ENCODE data around the gene CDA.

CDA gene

DNA sequence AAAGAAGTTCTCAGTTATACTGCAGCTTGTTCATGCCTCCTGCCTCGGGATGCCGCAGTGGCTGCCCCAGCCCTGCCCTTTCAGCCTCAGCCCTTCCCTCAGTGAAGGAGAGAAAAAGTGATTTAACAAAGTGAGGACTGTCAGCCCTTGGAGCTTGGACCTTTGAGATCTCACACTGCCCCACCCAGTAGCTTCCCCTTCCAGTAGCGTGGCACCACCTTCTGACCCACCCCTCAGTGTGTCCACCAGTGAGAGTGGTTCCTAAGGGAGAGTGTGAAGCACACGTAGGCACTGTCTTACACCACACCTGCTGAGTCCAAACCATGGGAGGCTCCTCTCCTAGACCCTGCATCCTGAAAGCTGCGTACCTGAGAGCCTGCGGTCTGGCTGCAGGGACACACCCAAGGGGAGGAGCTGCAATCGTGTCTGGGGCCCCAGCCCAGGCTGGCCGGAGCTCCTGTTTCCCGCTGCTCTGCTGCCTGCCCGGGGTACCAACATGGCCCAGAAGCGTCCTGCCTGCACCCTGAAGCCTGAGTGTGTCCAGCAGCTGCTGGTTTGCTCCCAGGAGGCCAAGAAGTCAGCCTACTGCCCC is at the start of gene CDA:
Gene CDA (plus strand): TSS at position 464 of the 592 bp plus-strand sequence. CDS start 33 bp downstream, at position 497.
- no peak for FAIRE-seq

DNA sequence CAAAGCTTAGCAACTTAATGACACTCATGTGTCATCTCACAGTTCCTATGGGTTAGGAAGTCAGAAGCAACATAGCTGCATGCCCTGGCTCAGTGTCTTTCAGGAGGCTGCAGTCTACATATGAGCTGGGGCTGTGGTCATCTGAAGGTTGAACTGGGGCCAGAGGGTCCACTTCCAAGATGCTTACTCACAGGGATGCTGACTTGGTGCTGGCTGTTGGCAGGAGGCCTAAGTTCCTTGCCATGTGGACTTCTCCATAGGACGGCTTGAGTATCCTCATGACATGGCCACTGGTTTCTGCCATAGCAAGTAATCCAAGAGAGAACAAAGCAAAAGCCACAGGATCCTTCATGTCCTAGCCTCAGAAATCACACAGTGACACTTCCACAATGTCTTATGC is 48.6 kb upstream of the CDA start:
- FAIRE-seq, result no peak

DNA sequence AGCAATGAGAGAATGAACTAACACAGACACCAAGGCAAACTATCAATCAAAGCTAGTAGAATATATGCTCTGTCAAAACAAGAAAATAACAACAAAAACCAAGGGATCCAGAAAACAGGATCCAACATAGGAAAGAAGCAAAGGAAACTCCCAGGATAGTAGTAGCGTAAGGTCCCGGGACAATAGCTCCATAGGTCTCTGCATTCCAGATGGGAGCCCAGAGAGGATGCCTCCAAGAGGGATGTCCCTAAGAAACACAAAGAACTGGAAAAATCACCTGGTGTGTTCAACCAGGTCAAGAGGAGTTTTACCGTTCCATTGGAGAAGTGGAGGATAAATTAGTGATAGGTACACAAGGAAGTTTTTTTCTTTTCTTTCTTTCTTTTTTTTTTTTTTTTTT is 42.3 kb upstream of the CDA start:
- no peak for FAIRE-seq

DNA sequence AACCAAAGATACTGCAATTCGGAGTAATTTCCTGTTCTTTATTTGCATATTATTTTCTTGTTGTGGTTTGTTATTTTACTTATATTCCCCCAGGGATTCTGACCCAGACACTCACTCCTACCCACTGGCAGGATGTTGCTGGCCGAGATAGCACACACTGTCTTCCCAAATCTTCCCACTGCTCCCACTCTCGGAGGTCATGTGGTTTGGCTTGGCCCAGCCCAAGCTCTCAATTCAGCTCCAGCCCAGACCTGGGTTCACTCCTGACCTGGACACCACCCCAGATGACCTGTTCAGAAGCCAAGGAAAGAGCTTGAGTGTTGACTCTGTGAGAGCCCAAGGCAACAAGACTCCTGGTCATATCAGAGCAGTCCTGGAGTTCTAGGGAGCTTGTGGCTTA is 37.7 kb upstream of the CDA start:
- no peak for FAIRE-seq

DNA sequence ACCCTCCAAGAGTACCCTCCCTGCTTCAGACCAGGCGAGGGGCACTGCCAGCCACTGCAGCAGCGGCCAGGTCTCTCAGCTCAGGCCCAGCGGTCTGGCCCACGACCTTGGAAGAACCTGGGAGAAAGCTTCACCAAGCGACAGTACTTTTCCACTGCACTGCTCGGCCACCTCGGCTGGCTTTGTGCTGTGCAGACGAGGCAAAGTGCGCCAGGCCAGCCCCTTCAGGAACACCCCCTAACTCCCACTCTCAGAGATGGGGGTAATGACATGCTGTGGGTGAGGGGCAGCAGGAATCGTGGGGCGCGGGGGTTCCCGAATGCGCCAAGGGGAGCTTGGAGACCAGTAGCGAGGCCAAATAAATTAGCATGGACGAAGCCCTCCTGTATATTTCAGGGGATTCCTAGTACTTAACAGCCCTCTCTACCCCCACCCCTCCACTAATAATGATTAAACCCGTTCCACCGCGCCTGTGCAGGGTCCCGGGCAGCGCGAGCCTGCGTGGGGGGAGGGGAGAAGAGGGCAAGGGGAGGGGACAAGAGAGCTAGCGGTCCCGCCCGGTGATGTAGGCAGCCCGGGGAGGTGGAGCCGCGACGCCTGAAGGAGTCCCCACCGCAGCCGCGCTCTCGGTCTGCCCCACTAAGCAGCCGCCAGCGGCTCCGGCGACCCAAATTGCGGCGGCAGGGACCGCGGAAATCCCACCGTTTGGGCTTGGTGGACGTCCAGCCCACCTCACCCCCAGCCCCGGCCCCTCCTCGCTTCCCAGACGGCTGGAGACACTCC is 36.8 kb upstream of the CDA start, which contains the start of gene FAM43B:
Gene FAM43B (plus strand): TSS at position 629 of the 783 bp plus-strand sequence. CDS start 401 bp downstream, outside the sequence.
- peak; percentile 65 for FAIRE-seq

DNA sequence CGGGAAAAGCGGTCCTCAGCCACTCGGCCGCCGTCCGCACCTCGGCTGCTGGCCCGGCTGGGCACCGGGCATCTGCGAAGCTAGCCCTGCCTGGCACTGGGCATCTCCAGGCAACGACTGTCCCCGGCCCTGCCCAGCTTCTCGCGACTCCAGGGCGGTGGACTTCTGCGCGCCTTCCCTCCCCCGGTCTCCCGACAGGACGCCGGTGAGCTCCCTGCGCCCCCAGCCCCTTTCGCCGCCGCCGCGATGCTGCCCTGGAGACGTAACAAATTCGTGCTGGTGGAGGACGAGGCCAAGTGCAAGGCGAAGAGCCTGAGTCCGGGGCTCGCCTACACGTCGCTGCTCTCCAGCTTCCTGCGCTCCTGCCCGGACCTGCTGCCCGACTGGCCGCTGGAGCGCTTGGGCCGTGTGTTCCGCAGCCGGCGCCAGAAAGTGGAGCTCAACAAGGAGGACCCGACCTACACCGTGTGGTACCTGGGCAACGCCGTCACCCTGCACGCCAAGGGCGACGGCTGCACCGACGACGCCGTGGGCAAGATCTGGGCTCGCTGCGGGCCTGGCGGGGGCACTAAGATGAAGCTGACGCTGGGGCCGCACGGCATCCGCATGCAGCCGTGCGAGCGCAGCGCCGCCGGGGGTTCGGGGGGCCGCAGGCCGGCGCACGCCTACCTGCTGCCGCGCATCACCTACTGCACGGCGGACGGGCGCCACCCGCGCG is 36.0 kb upstream of the CDA start:
- no peak for FAIRE-seq

DNA sequence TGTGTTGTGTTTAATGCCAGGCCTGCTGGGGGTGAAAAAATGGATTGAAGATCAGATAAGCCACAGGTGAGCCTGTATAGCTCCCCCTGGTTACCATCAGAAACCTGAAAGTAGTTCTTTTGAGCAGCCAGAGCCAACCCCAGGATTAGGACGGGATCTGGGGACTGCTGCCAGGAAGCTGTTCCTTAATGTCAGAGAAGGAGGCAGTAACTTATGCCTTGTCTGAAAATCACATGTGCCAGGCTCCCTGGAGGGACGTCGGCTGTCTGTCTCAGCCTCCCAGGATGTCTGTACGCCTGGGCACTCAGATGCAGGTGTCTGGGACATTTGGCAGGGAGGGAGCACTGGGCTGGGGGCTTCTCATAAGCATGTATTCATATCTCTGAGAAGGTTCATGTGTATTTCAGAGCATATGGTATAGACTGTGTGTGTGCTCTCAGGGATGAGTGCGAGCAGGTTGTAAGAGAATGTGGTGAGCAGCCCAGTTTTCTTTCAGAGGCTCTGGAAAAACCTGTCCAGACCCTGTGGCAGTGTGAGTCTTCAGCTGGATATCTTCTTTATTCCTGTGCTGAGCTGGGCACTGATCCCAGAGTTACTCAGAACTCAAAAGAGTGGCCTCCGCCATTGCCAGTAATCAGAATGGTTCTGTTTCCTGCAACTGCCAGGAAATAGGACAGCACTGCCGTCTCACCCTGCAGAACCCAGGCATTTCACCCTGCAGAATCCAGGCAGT is 33.7 kb upstream of the CDA start:
- FAIRE-seq, result no peak

DNA sequence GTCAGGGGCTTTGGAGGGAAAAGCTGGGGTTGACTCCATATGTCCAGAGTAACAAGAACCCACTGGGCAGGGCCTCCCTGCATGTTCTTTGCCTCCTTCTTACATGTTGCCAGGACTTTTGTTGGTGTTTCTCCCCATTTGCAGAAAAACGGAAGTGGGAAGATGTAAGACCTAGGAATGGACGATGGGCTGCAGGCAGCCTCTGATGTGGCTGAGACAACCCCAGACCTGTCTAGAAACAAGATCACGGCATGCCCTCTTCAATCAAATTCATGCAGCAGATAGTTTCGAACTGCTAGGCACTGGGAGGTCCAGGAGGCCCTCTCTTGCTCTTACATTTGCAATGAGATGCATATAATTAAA is 33.2 kb upstream of the CDA start:
- FAIRE-seq, result no peak

DNA sequence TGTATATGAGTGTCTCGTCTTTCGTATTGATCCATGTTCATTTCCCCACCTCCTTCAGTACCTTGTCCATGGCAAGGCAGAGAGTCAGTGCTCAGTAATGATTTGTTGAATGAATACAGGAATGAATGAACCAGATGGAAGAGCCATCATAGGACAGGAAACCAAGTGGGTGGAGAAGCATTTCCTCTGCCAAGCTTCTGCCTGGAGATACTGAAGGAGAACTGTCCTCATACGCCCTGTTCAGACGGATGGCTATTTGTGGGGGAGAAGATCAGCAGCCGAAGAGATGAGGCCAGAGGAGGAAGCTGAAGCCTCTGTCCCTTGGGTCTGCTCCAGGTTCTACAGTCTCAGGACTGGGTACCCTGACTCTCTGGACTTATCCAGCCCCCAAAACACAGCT is 30.7 kb upstream of the CDA start:
- no peak for FAIRE-seq

DNA sequence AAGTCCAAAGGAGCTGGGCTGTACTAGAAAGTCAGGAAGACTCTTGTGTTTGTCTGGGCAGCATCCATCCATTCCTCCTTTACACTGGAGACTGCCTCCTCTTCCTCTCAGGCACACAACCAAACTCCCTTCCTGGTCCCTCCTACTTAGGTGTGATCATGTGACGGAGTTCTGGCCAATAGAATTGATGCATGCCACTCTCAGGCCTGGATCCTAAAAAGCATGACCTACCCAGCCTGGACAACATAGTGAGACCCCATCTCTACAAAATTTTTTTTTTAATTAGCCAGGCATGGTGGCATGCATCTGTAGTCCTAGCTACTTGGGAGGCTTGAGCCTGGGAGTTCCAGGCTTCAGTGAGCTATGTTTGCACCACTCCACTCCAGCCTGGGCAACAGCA is 27.9 kb upstream of the CDA start:
- FAIRE-seq, result no peak

DNA sequence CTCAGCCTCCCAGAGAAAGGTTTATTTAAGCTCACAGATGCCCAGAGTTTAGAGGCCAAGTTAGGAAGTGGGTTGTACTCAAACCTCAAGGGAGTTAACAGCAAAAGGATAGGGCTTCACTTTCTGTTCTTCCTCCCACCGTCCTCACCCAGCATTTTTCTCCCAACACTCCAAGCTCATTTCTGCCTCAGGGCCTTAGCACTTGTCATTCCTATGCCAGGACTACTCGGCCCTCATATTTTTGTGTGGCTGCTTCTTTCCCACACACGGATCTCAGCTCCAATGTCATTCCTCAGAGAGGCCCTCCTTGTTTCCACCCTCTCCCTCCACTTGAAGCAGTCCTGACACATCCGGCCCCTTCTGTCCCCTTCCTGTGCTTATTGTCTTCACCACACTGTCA is 23.7 kb upstream of the CDA start:
- FAIRE-seq, result no peak

DNA sequence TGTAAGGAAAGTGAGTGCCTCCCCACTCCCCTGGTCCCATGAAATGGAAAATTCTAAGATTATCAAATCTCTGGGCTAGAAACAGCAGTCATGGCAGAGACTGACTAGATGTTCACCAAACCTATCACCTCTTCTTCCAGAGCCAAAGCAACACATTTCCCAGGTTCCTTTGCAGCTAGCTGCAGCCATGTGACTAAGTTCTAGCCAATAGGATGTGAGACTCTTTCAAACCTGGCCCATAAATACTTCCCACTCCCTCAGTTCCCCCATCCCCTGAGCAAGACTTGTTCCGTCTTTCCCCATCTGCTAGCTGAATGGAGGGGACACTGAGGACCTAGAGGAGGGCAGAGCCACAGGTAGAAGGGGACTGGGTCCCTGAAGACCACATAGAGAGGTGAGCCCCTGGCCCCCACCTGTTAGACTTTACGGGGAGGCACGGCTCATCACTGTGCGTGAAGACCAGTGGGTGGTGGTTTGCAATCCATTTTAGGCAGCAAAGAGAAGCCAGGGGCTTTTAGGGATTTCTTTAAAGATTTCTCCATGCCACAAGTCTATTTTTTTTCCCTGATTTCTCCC is 19.3 kb upstream of the CDA start:
- FAIRE-seq, result no peak

DNA sequence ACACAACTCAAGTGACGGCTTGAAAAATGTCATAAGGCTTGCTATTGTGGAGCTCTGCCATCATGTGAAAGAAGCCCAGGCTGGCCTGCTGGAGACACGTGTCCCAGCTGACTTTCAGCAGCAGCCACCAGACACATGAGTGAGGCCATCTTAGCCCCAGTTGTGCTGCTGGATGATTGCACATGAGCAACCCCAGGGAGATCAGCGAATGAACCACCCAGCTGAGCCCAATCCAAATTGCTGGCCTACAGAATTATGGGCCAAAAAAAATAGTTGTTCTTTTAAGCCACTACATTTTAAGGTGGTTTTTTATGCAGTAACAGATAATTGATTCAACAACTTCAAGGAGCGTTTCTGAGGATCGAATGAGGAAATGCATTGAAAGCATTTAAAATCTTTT is 17.5 kb upstream of the CDA start:
- FAIRE-seq, result no peak

DNA sequence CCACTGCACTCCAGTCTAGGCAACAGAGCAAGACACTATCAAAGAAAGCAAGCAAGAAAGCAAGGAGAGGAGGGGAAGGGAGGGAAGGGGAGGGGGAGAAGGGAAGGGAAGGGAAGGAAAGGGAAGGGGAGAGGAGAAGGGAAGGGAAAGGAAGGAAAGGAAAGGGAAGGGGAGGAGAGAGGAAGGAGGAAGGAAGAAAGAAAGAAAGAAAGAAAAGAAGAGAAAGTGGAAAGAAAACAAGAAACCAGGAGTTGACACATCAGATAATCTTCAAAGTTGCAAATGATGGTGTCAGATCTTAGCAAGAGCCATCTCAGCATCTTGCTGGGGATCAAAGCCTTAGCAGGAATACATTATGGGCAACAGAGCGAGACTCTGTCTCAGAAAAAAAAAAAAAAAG is 14.9 kb upstream of the CDA start:
- no peak for FAIRE-seq

DNA sequence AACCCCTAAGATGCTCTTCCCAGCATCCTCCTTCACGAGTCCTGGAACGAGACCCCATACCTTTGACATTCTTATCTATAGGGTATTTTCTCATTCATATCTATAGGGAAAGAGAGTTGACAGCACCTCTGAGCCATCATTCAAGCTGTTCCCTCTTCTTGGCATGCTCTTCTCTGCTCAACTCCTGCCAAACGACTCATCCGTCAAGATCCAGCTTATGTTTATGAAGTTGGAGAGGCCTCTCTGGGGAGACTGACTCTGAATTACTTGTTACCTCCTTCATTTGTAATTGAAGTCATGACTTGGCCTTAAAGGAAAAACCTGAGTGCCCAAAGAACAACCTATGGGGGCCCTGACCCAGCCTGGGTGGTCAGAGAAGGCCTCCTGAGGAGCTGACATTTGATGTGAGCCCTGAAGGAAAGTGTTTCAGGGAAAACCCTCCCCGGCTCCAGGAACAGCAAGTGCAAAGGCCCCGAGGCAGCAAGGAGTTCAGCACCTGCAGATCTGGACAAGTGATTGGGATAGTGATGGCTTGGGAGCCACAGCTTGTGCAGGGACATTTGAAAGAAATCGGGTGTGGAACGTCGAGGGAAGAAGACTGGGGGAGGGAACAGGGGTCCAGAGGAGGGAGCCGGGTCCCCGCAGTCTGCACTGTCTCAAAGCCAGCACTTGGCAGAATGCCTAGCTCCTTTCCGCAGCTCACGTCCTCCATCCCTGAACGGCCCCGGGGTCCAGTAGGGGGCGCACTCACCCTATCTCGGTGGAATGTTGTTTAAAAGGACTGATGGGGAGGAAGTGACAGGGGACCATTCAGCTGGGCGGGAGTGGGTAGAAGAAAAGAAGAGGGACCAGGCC is 14.0 kb upstream of the CDA start:
- no peak for FAIRE-seq

DNA sequence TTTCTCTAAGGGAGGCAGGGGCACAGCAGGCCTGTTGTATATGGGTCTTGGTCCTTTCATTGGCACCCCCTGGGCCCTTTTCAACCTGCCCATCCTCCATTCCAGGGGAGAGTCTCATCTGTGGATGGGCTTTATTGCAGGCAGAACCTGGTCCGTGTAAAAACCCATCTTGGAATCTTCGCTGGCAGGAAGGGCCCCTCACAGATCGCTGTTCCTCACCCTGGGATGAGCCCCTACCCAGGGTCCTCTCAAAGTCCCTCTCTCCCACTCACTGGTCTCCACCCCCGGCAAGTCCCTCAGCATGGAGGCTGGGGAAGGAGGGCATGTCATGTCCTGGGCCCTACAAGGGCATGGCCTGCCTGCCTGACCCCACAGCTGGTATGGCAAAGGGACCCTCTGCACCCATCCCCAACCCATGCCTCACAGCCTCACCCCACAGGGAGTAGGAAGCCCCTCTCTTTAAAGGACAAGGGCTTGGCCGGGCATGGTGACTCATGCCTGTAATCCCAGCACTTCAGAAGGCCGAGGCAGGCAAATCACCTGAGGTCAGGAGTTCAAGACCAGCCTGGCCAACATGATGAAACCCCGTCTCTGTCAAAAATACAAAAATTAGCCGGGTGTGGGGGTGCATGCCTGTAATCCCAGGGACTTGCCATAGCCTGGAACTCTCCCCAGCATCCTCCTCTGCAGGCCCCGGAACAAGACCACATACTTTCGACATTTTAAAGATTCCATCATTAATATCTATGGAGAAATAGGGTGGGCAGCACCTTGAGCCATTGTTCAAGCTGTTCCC is 13.2 kb upstream of the CDA start:
- no peak for FAIRE-seq

DNA sequence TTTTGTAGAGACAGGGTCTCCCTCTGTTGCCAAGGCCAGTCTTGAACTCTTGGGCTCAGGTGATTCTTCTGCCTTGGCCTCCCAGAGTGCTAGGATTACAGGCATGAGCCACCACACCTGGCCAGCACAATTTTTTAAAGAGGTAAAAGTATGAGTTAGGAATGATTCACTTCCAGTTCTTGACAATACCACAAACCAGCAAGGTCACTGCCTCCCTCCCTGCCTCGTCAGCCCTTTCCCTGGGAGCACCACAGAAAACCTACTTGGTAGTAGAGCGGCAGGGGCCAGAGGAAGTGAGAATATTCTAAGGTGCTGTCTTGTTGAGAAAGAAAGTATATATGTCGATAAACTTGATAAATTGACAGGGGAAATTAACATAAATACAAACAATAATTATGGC is 10.8 kb upstream of the CDA start:
- FAIRE-seq, result no peak

DNA sequence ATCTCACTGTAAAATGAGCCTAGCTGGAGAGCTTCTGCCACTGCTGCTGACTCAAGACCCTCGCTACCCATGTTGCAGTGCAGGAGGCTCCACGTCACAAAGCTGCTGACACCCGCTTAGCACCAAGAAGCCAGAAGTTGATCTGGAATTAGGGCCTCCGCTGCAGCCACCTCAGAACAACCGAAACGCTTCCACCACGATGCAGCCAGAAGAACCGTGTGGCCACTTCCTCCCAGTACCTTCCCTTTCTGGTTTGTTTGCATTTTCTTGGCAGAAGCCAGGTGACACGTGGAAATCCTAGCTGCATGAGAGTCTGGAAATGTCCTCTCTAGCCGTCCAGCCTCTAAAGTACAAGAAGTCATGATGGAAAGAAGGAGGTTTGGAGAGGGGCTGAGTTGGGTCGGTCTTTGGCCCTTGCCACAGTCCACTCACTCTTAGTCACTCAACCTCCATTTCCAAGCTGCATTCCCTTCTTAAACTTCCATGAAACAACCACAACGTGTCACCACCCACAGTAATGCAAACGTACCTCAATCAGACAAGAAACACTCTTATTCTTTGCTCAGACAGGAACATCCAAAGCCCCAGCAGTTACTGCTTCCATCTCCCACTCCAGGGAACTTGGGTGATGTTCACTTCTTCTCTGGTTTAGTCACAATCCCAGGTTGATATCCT is 10.0 kb upstream of the CDA start:
- no peak for FAIRE-seq

DNA sequence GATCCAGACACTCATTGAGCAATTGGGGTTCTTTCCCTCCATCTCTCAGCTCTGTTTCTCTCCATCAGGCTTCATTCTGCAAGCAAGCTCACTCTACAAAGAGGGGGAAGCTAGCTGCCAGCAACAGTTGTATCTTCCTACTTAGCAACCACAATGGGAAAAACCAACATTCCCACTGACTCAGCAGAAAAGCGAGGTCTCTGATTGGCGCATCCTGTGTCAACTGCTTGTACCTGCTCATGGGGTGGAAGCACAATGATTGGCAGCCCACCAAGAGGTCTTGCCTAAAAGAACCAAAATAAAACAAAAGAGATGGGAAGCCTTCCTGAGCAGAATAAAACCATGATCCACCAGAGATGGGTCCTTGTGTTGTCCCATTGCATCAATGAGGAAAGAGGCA is 4.0 kb upstream of the CDA start:
- FAIRE-seq, result no peak

DNA sequence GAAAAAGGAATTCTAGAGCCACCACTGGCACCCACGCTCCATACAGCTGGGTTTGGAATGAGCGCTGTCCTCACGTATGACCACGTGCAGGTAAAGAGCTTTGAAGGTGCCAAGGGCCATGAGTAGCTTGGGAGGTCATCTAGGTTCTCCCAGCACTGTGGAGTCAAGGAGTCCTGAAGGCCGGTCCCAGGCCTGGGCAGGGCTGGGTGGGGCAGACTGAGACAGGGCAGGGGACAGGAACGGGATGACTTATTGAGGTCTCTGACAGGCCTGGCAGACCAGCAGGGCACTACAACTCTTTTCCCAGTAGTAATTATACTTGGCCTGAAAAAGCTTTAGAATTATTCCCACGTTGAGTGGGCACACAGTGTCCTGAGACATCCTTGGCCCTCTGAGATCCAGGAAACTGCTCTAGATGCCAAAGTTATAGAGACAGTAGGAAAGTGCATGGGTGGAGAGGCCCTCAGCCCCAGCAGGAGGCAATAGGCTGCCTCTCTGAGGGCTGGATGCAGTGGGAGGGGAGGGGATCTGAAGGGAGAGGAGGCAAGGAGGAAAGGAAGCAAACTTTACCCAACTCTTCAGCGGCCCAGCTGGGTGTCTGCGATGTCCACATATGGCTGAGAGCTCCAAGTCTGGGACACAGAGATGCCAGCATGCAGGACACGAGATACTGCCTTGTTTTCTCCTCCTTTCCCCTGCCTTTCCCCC is 1.8 kb upstream of the CDA start:
- FAIRE-seq, result no peak
